Body of pancreas (tissue), 4 donors: Measurements from ENCODE around the gene CRYZL1. TPM values are rescaled to one million over a fixed set of nuclear protein-coding genes. Genes with fewer than 3 reads are reported as not detected.

Experiments
- ATAC-seq: fragments of 150-250 bp; one replicate; pipeline ENCODE4 v1.9.1; 2016
- DNase-seq, 4 donors: peaks; one replicate each; pipeline ENCODE4 v3.0.0-alpha.2; 2019
- H3K27ac ChIP-seq, 4 donors: fragments of 200-600 bp; sonication (generic); 1 replicate in 3 of 4; 2 replicates in 1 of 4; pipeline versions ENCODE4 v1.5.1 to v1.6.1; 2016 to 2019; ENCODE audit warnings: mild to moderate bottlenecking in 1 of 4, mixed read lengths in 1 of 4, moderate library complexity in 1 of 4
- H3K27me3 ChIP-seq, 2 donors: fragments of 200-600 bp; sonication (generic); one replicate each; pipeline ENCODE4 v1.6.0; 2016; ENCODE audit warnings: mild to moderate bottlenecking in 1 of 2
- H3K36me3 ChIP-seq, 2 donors: fragments of 200-600 bp; sonication (generic); replicated peaks in 1 of 2; 2 replicates each; pipeline ENCODE4 v1.5.1; 2016; ENCODE audit warnings: low read depth in 2 of 2; ENCODE audit not compliant: insufficient read depth in 1 of 2
- H3K4me1 ChIP-seq: fragments of 200-600 bp; sonication (generic); one replicate; pipeline ENCODE4 v1.6.0; 2016
- H3K4me3 ChIP-seq, 2 donors: fragments of 200-600 bp; sonication (generic); 1 replicate in 1 of 2; 2 replicates in 1 of 2; pipeline ENCODE4 v1.5.1; 2016 to 2019
- H3K9me3 ChIP-seq, 3 donors: fragments of 200-600 bp; sonication (generic); 1 replicate in 2 of 3; 2 replicates in 1 of 3; pipeline ENCODE4 v1.5.1; 2016
- POLR2A ChIP-seq, 3 donors: fragments of 450-650 bp; IDR thresholded peaks; one replicate each; pipeline ENCODE4 v1.6.1; 2016; ENCODE audit warnings: antibody characterized with exemption in 3 of 3, mild to moderate bottlenecking in 2 of 3
- WGBS, 2 donors: methylation state at CpG; one replicate each; pipeline ENCODE4 v1.1.5; 2017; 5-methylcytosine and 5-hydroxymethylcytosine counted together
- intact Hi-C: fragments of 100-400 bp; cut with DNase I; formaldehyde crosslinking; loops from one replicate; pipeline ENCODE4 v1.15.1; 2023
- total RNA-seq, 2 donors: library from RNA; depleted of rRNA; stranded (reverse); fragments of >200 nt; gene quantifications; one replicate each; pipeline ENCODE4 v1.1.0, GENCODE V29; 2016
- TF ChIP-seq, protein P1 (sequence below), 7 experiments: fragments of 450-650 bp in 4 of 7; fragments of 200-600 bp in 3 of 7; sonication (generic) in 3 of 7; IDR thresholded peaks; one replicate each; pipeline ENCODE4 v1.5.1; 2016 to 2019; ENCODE audit warnings: antibody characterized with exemption in 7 of 7

The CRYZL1 gene
- total RNA-seq, 2 donors from 2014 or later: 22.3 to 31.6 TPM

DNA sequence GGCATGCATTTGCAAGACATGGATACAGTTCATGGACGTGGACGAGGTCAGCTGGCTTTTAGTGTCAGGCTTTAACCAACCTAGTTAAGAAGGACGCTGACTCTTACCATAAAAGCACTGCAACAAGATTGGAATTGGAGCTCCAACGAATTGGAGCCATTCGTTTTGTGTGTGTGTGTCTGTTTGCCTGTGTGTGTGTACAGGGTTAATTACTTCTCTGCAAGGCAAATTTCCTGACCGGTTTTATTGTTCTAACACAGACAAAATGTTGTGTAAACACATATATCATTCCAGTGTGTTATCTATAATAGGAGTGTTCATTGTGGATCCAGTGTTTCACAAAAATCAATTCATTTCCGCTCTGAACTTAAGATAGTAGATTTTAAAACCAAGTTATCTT, 8.7 kb upstream of the CRYZL1 start:
- no peaks in the 10 kb centered on the region for H3K9me3 ChIP-seq
- intact Hi-C loops: no loop called here
- no peaks in the 10 kb centered on the region for H3K27me3 ChIP-seq
- TF ChIP-seq, protein P1, sequence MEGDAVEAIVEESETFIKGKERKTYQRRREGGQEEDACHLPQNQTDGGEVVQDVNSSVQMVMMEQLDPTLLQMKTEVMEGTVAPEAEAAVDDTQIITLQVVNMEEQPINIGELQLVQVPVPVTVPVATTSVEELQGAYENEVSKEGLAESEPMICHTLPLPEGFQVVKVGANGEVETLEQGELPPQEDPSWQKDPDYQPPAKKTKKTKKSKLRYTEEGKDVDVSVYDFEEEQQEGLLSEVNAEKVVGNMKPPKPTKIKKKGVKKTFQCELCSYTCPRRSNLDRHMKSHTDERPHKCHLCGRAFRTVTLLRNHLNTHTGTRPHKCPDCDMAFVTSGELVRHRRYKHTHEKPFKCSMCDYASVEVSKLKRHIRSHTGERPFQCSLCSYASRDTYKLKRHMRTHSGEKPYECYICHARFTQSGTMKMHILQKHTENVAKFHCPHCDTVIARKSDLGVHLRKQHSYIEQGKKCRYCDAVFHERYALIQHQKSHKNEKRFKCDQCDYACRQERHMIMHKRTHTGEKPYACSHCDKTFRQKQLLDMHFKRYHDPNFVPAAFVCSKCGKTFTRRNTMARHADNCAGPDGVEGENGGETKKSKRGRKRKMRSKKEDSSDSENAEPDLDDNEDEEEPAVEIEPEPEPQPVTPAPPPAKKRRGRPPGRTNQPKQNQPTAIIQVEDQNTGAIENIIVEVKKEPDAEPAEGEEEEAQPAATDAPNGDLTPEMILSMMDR (IDR thresholded peaks at IDR 0.05): no peak
- no peak for TF ChIP-seq POLR2A (IDR thresholded peaks at IDR 0.05)
- WGBS, 2 donors: 29 to 48% methylated on average over 7 of the region's 7 CpGs
- no peak overlapping the region for H3K4me3 ChIP-seq
- ATAC-seq: no peak
- no peak for DNase-seq
- peaks cover 18% of the 10 kb centered on the region for H3K4me1 ChIP-seq
- no peaks in the 10 kb centered on the region for H3K36me3 ChIP-seq
- no peak overlapping the region for H3K27ac ChIP-seq

DNA sequence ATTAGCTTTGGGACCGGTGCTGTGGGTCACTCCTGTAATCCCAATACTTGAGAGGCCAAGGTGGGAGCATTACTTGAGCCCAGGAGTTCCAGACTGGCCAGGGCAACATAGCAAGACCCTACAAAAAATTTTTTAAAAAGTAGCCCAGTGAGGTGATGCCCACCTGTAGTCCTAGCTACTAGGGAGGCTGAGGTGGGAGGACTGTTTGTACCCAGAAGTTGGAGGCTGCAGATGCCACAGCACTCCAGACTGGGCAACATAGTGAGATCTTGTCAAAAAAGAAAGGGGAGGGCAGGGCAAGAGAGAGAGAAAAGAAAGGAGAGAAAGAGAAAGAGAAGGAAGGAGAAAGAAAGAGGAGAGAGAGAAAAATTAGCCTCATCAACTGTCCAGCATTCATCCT, 7.0 kb upstream of the CRYZL1 start:
- TF ChIP-seq, protein P1 (IDR thresholded peaks at IDR 0.05): no peak
- TF ChIP-seq POLR2A (IDR thresholded peaks at IDR 0.05): no peak
- no peaks in the 10 kb centered on the region for H3K27me3 ChIP-seq
- DNase-seq (no peak), ATAC-seq (no peak)
- H3K4me3 ChIP-seq: no peak overlapping the region
- H3K4me1 ChIP-seq: peaks cover 29% of the 10 kb centered on the region
- H3K9me3 ChIP-seq: no peaks in the 10 kb centered on the region
- WGBS, 2 donors: 100% methylated on average over 1 of the region's 1 CpG
- no peaks in the 10 kb centered on the region for H3K36me3 ChIP-seq
- H3K27ac ChIP-seq: no peak overlapping the region
- intact Hi-C loops: no loop called here

DNA sequence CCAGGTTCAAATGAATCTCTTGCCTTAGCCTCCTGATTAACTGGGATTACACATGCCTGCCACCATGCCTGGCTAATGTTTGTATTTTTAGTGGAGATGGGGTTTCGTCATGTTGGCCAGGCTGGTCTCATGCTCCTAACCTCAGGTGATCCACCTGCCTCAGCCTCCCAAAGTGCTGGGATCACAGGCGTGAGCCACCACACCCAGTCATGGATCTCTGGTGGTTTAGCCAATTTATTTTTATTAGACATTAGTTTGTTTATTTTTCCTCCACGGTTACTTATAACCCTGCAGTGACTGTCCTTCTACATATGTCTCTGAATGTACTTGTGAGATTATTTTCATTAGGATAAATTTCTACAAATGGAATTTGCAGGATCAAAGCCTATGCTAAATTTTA, 6.0 kb upstream of the CRYZL1 start:
- TF ChIP-seq POLR2A (IDR thresholded peaks at IDR 0.05): no peak
- TF ChIP-seq, protein P1 (IDR thresholded peaks at IDR 0.05): no peak
- no peak for DNase-seq
- WGBS, 2 donors: 79 to 89% methylated on average over 3 of the region's 3 CpGs

DNA sequence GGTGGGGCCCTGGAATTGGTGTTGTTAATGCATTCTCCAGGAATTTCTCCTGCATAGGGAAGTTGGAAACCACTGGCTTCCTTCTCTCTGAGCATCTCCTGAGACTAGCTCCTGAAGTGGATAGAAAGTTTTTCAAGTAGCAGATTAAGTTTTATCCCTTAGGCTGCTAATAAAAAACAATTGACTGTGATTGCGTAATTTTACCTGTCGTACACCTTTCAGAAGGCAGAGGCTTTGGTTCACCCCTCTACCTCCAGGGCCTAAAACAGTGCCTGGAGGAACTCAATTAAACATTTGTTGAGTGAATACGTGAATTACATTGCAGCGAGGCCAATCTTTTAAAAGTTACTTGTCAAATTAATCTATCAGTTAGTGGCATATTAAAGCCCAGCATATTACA, 4.2 kb upstream of the CRYZL1 start:
- intact Hi-C loops: no loop called here

More for the DNA sequence above, 6.0 kb upstream of the CRYZL1 start:
- Histone ChIP-seq H3K27ac (no peak overlapping the region), H3K4me3 (no peak overlapping the region), H3K9me3 (no peaks in the 10 kb centered on the region), H3K27me3 (no peaks in the 10 kb centered on the region), H3K4me1 (peaks cover 31% of the 10 kb centered on the region), H3K36me3 (no peaks in the 10 kb centered on the region)
- ATAC-seq: no peak
- intact Hi-C loops: no loop called here

More for the DNA sequence above, 4.2 kb upstream of the CRYZL1 start:
- Histone ChIP-seq H3K27me3 (no peaks in the 10 kb centered on the region), H3K27ac (no peak overlapping the region), H3K4me1 (peaks cover 27% of the 10 kb centered on the region), H3K36me3 (no peaks in the 10 kb centered on the region), H3K9me3 (no peaks in the 10 kb centered on the region), H3K4me3 (no peak overlapping the region)
- TF ChIP-seq, protein P1 (IDR thresholded peaks at IDR 0.05): no peak
- TF ChIP-seq POLR2A (IDR thresholded peaks at IDR 0.05): no peak
- DNase-seq: no peak
- WGBS, 2 donors: 86 to 87% methylated on average over 4 of the region's 4 CpGs
- ATAC-seq: no peak
